BE2C (cell line): ENCODE measurements around the gene AMFR.

ENCODE experiments used
- DNase-seq: peaks from one replicate; pipeline ENCODE4 v3.0.0-alpha.2; 2020
- H3K27me3 ChIP-seq: fragments of 250-450 bp; sonication (Bioruptor Pico); 2 replicates; pipeline ENCODE4 v1.5.1; 2020; ENCODE audit warnings: mild to moderate bottlenecking
- H3K36me3 ChIP-seq: fragments of 250-450 bp; sonication (Bioruptor Pico); 2 replicates; pipeline ENCODE4 v1.5.1; 2020; ENCODE audit warnings: mild to moderate bottlenecking
- H3K4me1 ChIP-seq: fragments of 250-450 bp; sonication (Bioruptor Pico); 2 replicates; pipeline ENCODE4 v1.5.1; 2020
- H3K4me3 ChIP-seq: 2 replicates; pipeline ENCODE4 v1.5.1; 2011; ENCODE audit warnings: low read depth, low read length
- H3K9me3 ChIP-seq: fragments of 250-450 bp; sonication (Bioruptor Pico); 2 replicates; pipeline ENCODE4 v1.5.1; 2020
- CTCF ChIP-seq: IDR thresholded peaks from 2 replicates; pipeline ENCODE4 v1.5.1; 2012; ENCODE audit warnings: mild to moderate bottlenecking, low read depth, low read length

Gene AMFR

GRCh38 chr16:56347670-56348069 lies 77.7 kb downstream of the AMFR start:
- TF ChIP-seq CTCF = no peak
- DNase-seq = no peak

GRCh38 chr16:56347166-56347565 lies 78.2 kb downstream of the AMFR start:
- Histone ChIP-seq H3K36me3 (peaks cover 75% of the 10 kb centered on the region), H3K9me3 (no peaks in the 10 kb centered on the region), H3K4me1 (0 out of 2 replicates have a peak, but pooled peaks cover 3% of the 10 kb centered on the region), H3K4me3 (no peak overlapping the region), H3K27me3 (no peaks in the 10 kb centered on the region)
- DNase-seq = no peak
- TF ChIP-seq CTCF = no peak

More at GRCh38 chr16:56347670-56348069, 77.7 kb downstream of the AMFR start:
- Histone ChIP-seq H3K4me1 (0 out of 2 replicates have a peak, but pooled peaks cover 3% of the 10 kb centered on the region), H3K9me3 (no peaks in the 10 kb centered on the region), H3K27me3 (no peaks in the 10 kb centered on the region), H3K36me3 (peaks cover 70% of the 10 kb centered on the region), H3K4me3 (no peak overlapping the region)

- H3K9me3 ChIP-seq = no peaks in the 10 kb centered on the region
- H3K36me3 ChIP-seq = peaks cover 80% of the 10 kb centered on the region
- no peak for DNase-seq
Observed at GRCh38 chr16:56346131-56346890, 79.0 kb downstream of the AMFR start.

GRCh38 chr16:56345406-56346050 lies 79.8 kb downstream of the AMFR start:
- Histone ChIP-seq H3K4me1 (0 out of 2 replicates have a peak, but pooled peaks cover 3% of the 10 kb centered on the region), H3K9me3 (no peaks in the 10 kb centered on the region), H3K27me3 (no peaks in the 10 kb centered on the region), H3K36me3 (peaks cover 80% of the 10 kb centered on the region), H3K4me3 (no peak overlapping the region)
- no peak for TF ChIP-seq CTCF
- DNase-seq = no peak

More at GRCh38 chr16:56346131-56346890, 79.0 kb downstream of the AMFR start:
- no peak for TF ChIP-seq CTCF
- H3K4me1 ChIP-seq = 0 out of 2 replicates have a peak, but pooled peaks cover 3% of the 10 kb centered on the region
- no peak overlapping the region for H3K4me3 ChIP-seq
- H3K27me3 ChIP-seq = no peaks in the 10 kb centered on the region

GRCh38 chr16:56344518-56345405 lies 80.6 kb downstream of the AMFR start:
- Histone ChIP-seq H3K27me3 (no peaks in the 10 kb centered on the region), H3K9me3 (no peaks in the 10 kb centered on the region), H3K4me3 (no peak overlapping the region), H3K36me3 (peaks cover 80% of the 10 kb centered on the region), H3K4me1 (0 out of 2 replicates have a peak, but pooled peaks cover 3% of the 10 kb centered on the region)
- TF ChIP-seq CTCF = no peak
- DNase-seq = no peak
